Measurements from ENCODE around the gene MIPOL1.

DNA sequence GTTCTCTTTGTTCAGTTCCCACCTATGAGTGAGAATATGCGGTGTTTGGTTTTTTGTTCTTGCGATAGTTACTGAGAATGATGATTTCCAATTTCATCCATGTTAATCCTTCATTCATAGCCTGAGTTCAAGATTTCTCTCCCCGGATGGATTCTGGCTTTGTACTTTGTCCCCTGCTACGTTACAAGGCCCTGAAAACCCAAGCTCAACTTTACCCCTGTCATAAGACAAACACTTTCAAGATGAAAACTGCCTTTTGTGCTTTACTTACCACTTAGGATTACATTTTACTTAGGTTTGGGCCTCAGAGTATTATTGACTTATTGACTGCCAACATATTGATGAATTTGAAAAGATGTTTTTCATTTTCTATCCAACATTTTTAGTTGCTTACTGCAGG lies 361.0 kb downstream of the MIPOL1 start:
- TF ChIP-seq, protein P1, sequence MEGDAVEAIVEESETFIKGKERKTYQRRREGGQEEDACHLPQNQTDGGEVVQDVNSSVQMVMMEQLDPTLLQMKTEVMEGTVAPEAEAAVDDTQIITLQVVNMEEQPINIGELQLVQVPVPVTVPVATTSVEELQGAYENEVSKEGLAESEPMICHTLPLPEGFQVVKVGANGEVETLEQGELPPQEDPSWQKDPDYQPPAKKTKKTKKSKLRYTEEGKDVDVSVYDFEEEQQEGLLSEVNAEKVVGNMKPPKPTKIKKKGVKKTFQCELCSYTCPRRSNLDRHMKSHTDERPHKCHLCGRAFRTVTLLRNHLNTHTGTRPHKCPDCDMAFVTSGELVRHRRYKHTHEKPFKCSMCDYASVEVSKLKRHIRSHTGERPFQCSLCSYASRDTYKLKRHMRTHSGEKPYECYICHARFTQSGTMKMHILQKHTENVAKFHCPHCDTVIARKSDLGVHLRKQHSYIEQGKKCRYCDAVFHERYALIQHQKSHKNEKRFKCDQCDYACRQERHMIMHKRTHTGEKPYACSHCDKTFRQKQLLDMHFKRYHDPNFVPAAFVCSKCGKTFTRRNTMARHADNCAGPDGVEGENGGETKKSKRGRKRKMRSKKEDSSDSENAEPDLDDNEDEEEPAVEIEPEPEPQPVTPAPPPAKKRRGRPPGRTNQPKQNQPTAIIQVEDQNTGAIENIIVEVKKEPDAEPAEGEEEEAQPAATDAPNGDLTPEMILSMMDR (conservative IDR thresholded peaks at IDR 0.05; ENCODE audit: low read length) = no peak
- no peak for TF ChIP-seq EZH2phosphoT487 (IDR thresholded peaks at IDR 0.05; ENCODE audit: borderline replicate concordance, low read depth, low read length)
